GM23248 (cell line): ENCODE data around the gene GRAMD1B.

ENCODE experiments used
- EZH2 ChIP-seq: fragments of 200-600 bp; sonication (generic); IDR thresholded peaks from 2 replicates; pipeline ENCODE4 v1.6.1; 2018; ENCODE audit warnings: antibody characterized with exemption, mild to moderate bottlenecking; ENCODE audit not compliant: insufficient read depth, poor library complexity, severe bottlenecking
- EZH2phosphoT487 ChIP-seq: fragments of 200-600 bp; sonication (generic); IDR thresholded peaks from 2 replicates; pipeline ENCODE4 v1.6.1; 2018; ENCODE audit warnings: antibody characterized with exemption, moderate library complexity, mild to moderate bottlenecking, low read depth; ENCODE audit not compliant: insufficient read depth

- no peak for TF ChIP-seq EZH2phosphoT487
- no peak for TF ChIP-seq EZH2
These were observed 148.9 kb downstream of the GRAMD1B start for GRCh38 chr11:123578778-123579481.
